Measurements from ENCODE around the gene CNRIP1.

The CNRIP1 gene

DNA sequence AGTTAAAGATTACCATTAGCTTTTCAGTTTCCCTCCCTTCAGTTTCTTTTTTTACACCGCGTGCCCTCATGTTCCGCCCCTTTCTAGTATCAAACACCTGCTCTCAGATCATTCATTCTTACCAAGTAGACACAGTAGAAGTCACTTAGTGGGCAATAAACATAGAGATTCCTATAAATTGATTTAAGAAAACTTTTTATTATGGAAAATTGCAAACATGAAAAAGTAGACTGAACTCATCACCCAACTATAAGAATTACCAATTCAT is 21.2 kb upstream of the CNRIP1 start:
- Histone ChIP-seq H3K4me2 (ENCODE audit: low read length, poor library complexity, severe bottlenecking) (no peak overlapping the region), H4K91ac (ENCODE audit: low read length) (no peak overlapping the region), H3K9me3 (ENCODE audit: control insufficient read depth, low read length) (no peaks in the 10 kb centered on the region), H4K8ac (ENCODE audit: low read length) (no peak overlapping the region), H2BK12ac (ENCODE audit: low read length in 2 of 2) (no peak overlapping the region), H2AK5ac (ENCODE audit: low read length, severe bottlenecking) (no peak overlapping the region), H3K4me1 (ENCODE audit: control insufficient read depth, insufficient read depth, low read depth, low read length) (peaks cover 1% of the 10 kb centered on the region), H3K23ac (ENCODE audit: low read length in 2 of 2) (no peak overlapping the region), H2BK120ac (ENCODE audit: low read depth, low read length) (no peak overlapping the region), H2BK15ac (ENCODE audit: low read depth, poor library complexity, severe bottlenecking) (no peak overlapping the region), H3K27ac (ENCODE audit: low read length, poor library complexity, severe bottlenecking) (no peak overlapping the region), H3K27me3 (ENCODE audit: control insufficient read depth in 1 of 2, insufficient read depth in 1 of 2, low read length in 2 of 2) (peaks cover 0 to 10% of the 10 kb centered on the region in 2 experiments), H3K4me3 (ENCODE audit: insufficient read depth in 1 of 2, low read depth in 1 of 2, low read length in 2 of 2) (no peak overlapping the region), H3K79me1 (replicated peaks; ENCODE audit: low read length, poor library complexity, severe bottlenecking) (no peaks in the 10 kb centered on the region), H2AFZ (ENCODE audit: low read depth, low read length) (no peak overlapping the region), H3K18ac (ENCODE audit: low read depth in 1 of 2, low read length in 2 of 2) (no peak overlapping the region), H3K4ac (ENCODE audit: low read depth in 1 of 2, low read length in 2 of 2) (no peak overlapping the region), H2BK5ac (ENCODE audit: low read depth, low read length, poor library complexity, severe bottlenecking) (no peak overlapping the region), H3K14ac (ENCODE audit: low read length in 2 of 2) (no peak overlapping the region), H3K36me3 (ENCODE audit: control insufficient read depth in 1 of 2, insufficient read depth in 2 of 2, low read depth in 1 of 2, low read length in 2 of 2) (no peaks in the 10 kb centered on the region), H3K9ac (ENCODE audit: low read length) (no peak overlapping the region)
- WGBS: 85% methylated on average over 3 of the region's 3 CpGs
- no peak for DNase-seq

DNA sequence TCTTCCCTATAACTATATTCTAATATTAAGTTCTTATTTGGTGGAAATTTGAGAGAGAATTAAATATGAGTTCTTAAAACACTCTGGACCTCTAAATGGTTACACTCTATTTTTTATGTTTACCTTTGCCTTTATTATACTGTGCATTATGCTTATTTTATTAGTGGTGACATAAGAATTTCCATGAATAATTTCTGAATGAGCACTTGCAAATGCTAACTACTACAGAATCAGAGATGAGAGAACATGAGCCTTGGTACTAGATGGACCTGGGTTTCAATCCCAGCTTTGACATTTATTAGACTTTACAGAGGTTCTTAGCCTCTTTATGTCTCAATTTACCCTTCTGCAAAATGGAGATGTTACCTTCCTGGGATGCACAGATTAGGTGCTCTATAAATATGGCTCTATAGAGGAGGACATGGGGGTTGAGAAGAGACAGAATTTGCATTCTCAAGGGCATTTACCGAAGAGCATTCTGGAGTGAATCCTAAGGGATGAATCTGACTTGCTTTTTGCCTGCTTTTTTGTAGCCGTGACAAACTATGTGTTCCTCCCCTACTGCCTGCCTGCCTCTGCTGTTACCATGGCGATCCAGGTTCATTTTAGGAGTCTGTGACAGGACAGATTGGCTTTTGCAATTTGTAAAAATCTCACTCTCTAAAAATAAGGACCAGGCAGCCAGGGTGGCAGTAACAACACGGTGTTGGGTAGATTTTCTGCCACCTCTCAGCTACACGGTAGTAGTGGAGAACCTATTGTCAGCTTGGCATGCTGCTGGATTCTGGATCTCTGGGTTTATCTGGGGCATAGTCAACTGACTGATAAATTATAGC is 20.7 kb upstream of the CNRIP1 start:
- no peak overlapping the region for H3K23ac ChIP-seq (ENCODE audit: low read length in 2 of 2)
- H2BK5ac ChIP-seq (ENCODE audit: low read depth, low read length, poor library complexity, severe bottlenecking): no peak overlapping the region
- WGBS: 77% methylated on average over 5 of the region's 5 CpGs
- H3K4me3 ChIP-seq (ENCODE audit: insufficient read depth in 1 of 2, low read depth in 1 of 2, low read length in 2 of 2): no peak overlapping the region
- peaks cover 0 to 10% of the 10 kb centered on the region in 2 experiments for H3K27me3 ChIP-seq (ENCODE audit: control insufficient read depth in 1 of 2, insufficient read depth in 1 of 2, low read length in 2 of 2)
- no peak overlapping the region for H4K8ac ChIP-seq (ENCODE audit: low read length)
- no peak overlapping the region for H2BK120ac ChIP-seq (ENCODE audit: low read depth, low read length)
- no peak overlapping the region for H3K4ac ChIP-seq (ENCODE audit: low read depth in 1 of 2, low read length in 2 of 2)
- H2AFZ ChIP-seq (ENCODE audit: low read depth, low read length): no peak overlapping the region
- H3K4me2 ChIP-seq (ENCODE audit: low read length, poor library complexity, severe bottlenecking): no peak overlapping the region
- no peak overlapping the region for H3K14ac ChIP-seq (ENCODE audit: low read length in 2 of 2)
- no peaks in the 10 kb centered on the region for H3K9me3 ChIP-seq (ENCODE audit: control insufficient read depth, low read length)
- no peak overlapping the region for H3K27ac ChIP-seq (ENCODE audit: low read length, poor library complexity, severe bottlenecking)
- no peaks in the 10 kb centered on the region for H3K36me3 ChIP-seq (ENCODE audit: control insufficient read depth in 1 of 2, insufficient read depth in 2 of 2, low read depth in 1 of 2, low read length in 2 of 2)
- H2AK5ac ChIP-seq (ENCODE audit: low read length, severe bottlenecking): no peak overlapping the region
- no peak overlapping the region for H4K91ac ChIP-seq (ENCODE audit: low read length)
- no peak for DNase-seq
- no peak overlapping the region for H3K9ac ChIP-seq (ENCODE audit: low read length)
- H2BK15ac ChIP-seq (ENCODE audit: low read depth, poor library complexity, severe bottlenecking): no peak overlapping the region
- peaks cover 1% of the 10 kb centered on the region for H3K4me1 ChIP-seq (ENCODE audit: control insufficient read depth, insufficient read depth, low read depth, low read length)
- no peak overlapping the region for H3K18ac ChIP-seq (ENCODE audit: low read depth in 1 of 2, low read length in 2 of 2)
- no peak overlapping the region for H2BK12ac ChIP-seq (ENCODE audit: low read length in 2 of 2)
- no peaks in the 10 kb centered on the region for H3K79me1 ChIP-seq (replicated peaks; ENCODE audit: low read length, poor library complexity, severe bottlenecking)

DNA sequence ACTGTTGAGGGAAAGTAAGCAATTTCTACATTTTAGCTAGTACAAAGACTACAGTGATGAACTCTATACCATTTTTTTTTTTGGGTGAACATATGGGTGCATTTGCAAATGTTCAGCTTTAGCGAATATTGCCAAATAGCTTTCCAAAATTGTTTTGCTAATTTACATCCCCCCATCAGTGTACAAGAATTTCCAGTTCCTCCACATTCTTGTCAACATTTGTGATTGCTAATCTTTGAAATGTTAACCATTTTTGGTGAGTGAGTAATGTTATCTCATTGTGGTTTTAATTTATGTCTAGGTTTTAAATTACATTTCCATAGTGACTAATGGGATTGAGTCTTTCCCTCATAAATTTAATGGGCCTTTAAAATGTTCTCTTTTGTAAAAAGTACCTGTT is 16.4 kb upstream of the CNRIP1 start:
- Histone ChIP-seq H3K4me2 (ENCODE audit: low read length, poor library complexity, severe bottlenecking) (no peak overlapping the region), H3K4me1 (ENCODE audit: control insufficient read depth, insufficient read depth, low read depth, low read length) (no peaks in the 10 kb centered on the region), H2BK5ac (ENCODE audit: low read depth, low read length, poor library complexity, severe bottlenecking) (no peak overlapping the region), H3K14ac (ENCODE audit: low read length in 2 of 2) (no peak overlapping the region), H3K27ac (ENCODE audit: low read length, poor library complexity, severe bottlenecking) (no peak overlapping the region), H3K18ac (ENCODE audit: low read depth in 1 of 2, low read length in 2 of 2) (no peak overlapping the region), H2BK120ac (ENCODE audit: low read depth, low read length) (no peak overlapping the region), H3K9ac (ENCODE audit: low read length) (no peak overlapping the region), H3K4me3 (ENCODE audit: insufficient read depth in 1 of 2, low read depth in 1 of 2, low read length in 2 of 2) (no peak overlapping the region), H4K91ac (ENCODE audit: low read length) (no peak overlapping the region), H3K27me3 (ENCODE audit: control insufficient read depth in 1 of 2, insufficient read depth in 1 of 2, low read length in 2 of 2) (peaks cover 0 to 7% of the 10 kb centered on the region in 2 experiments), H2AK5ac (ENCODE audit: low read length, severe bottlenecking) (no peak overlapping the region), H3K4ac (ENCODE audit: low read depth in 1 of 2, low read length in 2 of 2) (no peak overlapping the region), H3K36me3 (ENCODE audit: control insufficient read depth in 1 of 2, insufficient read depth in 2 of 2, low read depth in 1 of 2, low read length in 2 of 2) (no peaks in the 10 kb centered on the region), H3K79me1 (replicated peaks; ENCODE audit: low read length, poor library complexity, severe bottlenecking) (no peaks in the 10 kb centered on the region), H4K8ac (ENCODE audit: low read length) (no peak overlapping the region), H2BK12ac (ENCODE audit: low read length in 2 of 2) (no peak overlapping the region), H2BK15ac (ENCODE audit: low read depth, poor library complexity, severe bottlenecking) (no peak overlapping the region), H2AFZ (ENCODE audit: low read depth, low read length) (no peak overlapping the region), H3K23ac (ENCODE audit: low read length in 2 of 2) (no peak overlapping the region), H3K9me3 (ENCODE audit: control insufficient read depth, low read length) (no peaks in the 10 kb centered on the region)
- no CpG with 5 or more reads among the region's 1 CpG for WGBS
- peak; percentile 5 for DNase-seq

DNA sequence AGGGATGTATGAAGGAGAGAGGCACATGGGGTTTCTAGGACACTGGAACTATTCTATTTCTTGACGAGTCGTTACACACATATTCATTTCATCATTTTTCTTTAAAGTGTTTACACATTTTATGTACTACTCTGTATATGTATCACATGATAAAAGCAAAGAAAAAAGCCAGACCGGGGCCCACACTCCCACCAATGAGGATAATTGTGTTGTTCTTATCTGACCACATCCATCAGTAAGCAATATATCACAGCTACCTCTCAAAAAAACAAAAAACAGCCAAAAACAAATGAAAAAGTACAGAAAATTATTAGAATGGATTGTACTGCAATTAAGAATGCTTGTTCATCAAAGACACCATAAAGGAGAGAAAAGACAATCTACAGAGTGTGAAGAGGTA is 14.2 kb upstream of the CNRIP1 start:
- Histone ChIP-seq H3K27me3 (ENCODE audit: control insufficient read depth in 1 of 2, insufficient read depth in 1 of 2, low read length in 2 of 2) (no peaks in the 10 kb centered on the region), H3K27ac (ENCODE audit: low read length, poor library complexity, severe bottlenecking) (no peak overlapping the region), H2BK12ac (ENCODE audit: low read length in 2 of 2) (no peak overlapping the region), H3K18ac (ENCODE audit: low read depth in 1 of 2, low read length in 2 of 2) (no peak overlapping the region), H2BK120ac (ENCODE audit: low read depth, low read length) (no peak overlapping the region), H3K23ac (ENCODE audit: low read length in 2 of 2) (no peak overlapping the region), H2AK5ac (ENCODE audit: low read length, severe bottlenecking) (no peak overlapping the region), H4K8ac (ENCODE audit: low read length) (no peak overlapping the region), H3K4me1 (ENCODE audit: control insufficient read depth, insufficient read depth, low read depth, low read length) (no peaks in the 10 kb centered on the region), H3K9me3 (ENCODE audit: control insufficient read depth, low read length) (no peaks in the 10 kb centered on the region), H4K91ac (ENCODE audit: low read length) (no peak overlapping the region), H3K4me3 (ENCODE audit: insufficient read depth in 1 of 2, low read depth in 1 of 2, low read length in 2 of 2) (no peak overlapping the region), H2BK15ac (ENCODE audit: low read depth, poor library complexity, severe bottlenecking) (no peak overlapping the region), H3K4ac (ENCODE audit: low read depth in 1 of 2, low read length in 2 of 2) (no peak overlapping the region), H3K14ac (ENCODE audit: low read length in 2 of 2) (no peak overlapping the region), H3K4me2 (ENCODE audit: low read length, poor library complexity, severe bottlenecking) (no peak overlapping the region), H3K79me1 (replicated peaks; ENCODE audit: low read length, poor library complexity, severe bottlenecking) (no peaks in the 10 kb centered on the region), H2AFZ (ENCODE audit: low read depth, low read length) (no peak overlapping the region), H3K36me3 (ENCODE audit: control insufficient read depth in 1 of 2, insufficient read depth in 2 of 2, low read depth in 1 of 2, low read length in 2 of 2) (no peaks in the 10 kb centered on the region), H3K9ac (ENCODE audit: low read length) (no peak overlapping the region), H2BK5ac (ENCODE audit: low read depth, low read length, poor library complexity, severe bottlenecking) (no peak overlapping the region)
- peak; percentile 23 for DNase-seq
- no CpG with 5 or more reads among the region's 3 CpGs for WGBS
